Loucy (cell line): ENCODE results near the gene ROBO1.

Experiments
- H2AFZ ChIP-seq: fragments of 200-600 bp; sonication (generic); 2 replicates; pipeline ENCODE4 v1.6.0; 2016; ENCODE audit warnings: antibody characterized with exemption, mild to moderate bottlenecking, low read length, moderate library complexity
- H3F3A ChIP-seq: fragments of 200-600 bp; 2 replicates; pipeline ENCODE4 v1.6.0; 2016; ENCODE audit warnings: antibody characterized with exemption, low read depth, mild to moderate bottlenecking
- H3K27me3 ChIP-seq: fragments of 200-600 bp; sonication (generic); 2 replicates; pipeline ENCODE4 v1.6.1; 2014; ENCODE audit warnings: low read length, mild to moderate bottlenecking; ENCODE audit not compliant: insufficient read depth, poor library complexity, severe bottlenecking
- H3K36me3 ChIP-seq: fragments of 200-600 bp; sonication (generic); 2 replicates; pipeline ENCODE4 v1.6.1; 2016; ENCODE audit warnings: low read length; ENCODE audit not compliant: insufficient read depth
- H3K4me1 ChIP-seq: fragments of 200-600 bp; sonication (generic); 2 replicates; pipeline ENCODE4 v1.5.1; 2014; ENCODE audit warnings: low read length, mild to moderate bottlenecking; ENCODE audit not compliant: insufficient read depth, poor library complexity, severe bottlenecking
- H3K4me2 ChIP-seq: fragments of 200-600 bp; sonication (generic); 2 replicates; pipeline ENCODE4 v1.6.0; 2014; ENCODE audit warnings: antibody characterized with exemption, low read length, low read depth, mild to moderate bottlenecking; ENCODE audit not compliant: poor library complexity, severe bottlenecking
- H3K4me3 ChIP-seq: fragments of 200-600 bp; sonication (generic); 2 replicates; pipeline ENCODE4 v1.5.1; 2014; ENCODE audit warnings: low read length, mild to moderate bottlenecking, mixed read lengths; ENCODE audit not compliant: poor library complexity, severe bottlenecking
- H3K79me2 ChIP-seq: fragments of 200-600 bp; sonication (generic); 2 replicates; pipeline ENCODE4 v1.6.1; 2014; ENCODE audit warnings: low read length; ENCODE audit not compliant: insufficient read depth
- H3K9ac ChIP-seq: fragments of 200-600 bp; sonication (generic); 2 replicates; pipeline ENCODE4 v1.6.0; 2014; ENCODE audit warnings: mild to moderate bottlenecking, low read depth, low read length, moderate library complexity; ENCODE audit not compliant: poor library complexity, severe bottlenecking
- H3K9me2 ChIP-seq: fragments of 200-600 bp; sonication (generic); replicated peaks from 2 replicates; pipeline ENCODE4 v1.6.1; 2016; ENCODE audit warnings: low read depth, low read length, mixed read lengths
- H3K9me3 ChIP-seq: fragments of 200-600 bp; sonication (generic); 2 replicates; pipeline ENCODE4 v1.6.1; 2014; ENCODE audit warnings: mild to moderate bottlenecking, antibody characterized with exemption, low read length, low read depth; ENCODE audit not compliant: insufficient read depth
- H4K20me1 ChIP-seq: fragments of 200-600 bp; sonication (generic); 2 replicates; pipeline ENCODE4 v1.6.0; 2014; ENCODE audit warnings: antibody characterized with exemption, low read length, mild to moderate bottlenecking; ENCODE audit not compliant: insufficient read depth, poor library complexity, severe bottlenecking
- EZH2phosphoT487 ChIP-seq: fragments of 200-600 bp; IDR thresholded peaks from 2 replicates; pipeline ENCODE4 v1.6.1; 2018; ENCODE audit warnings: antibody characterized with exemption, mild to moderate bottlenecking, moderate library complexity, borderline replicate concordance
- TF ChIP-seq, protein P1 (sequence below): fragments of 200-600 bp; sonication (generic); conservative IDR thresholded peaks from 2 replicates; pipeline ENCODE4 v1.5.1; 2014; ENCODE audit warnings: mild to moderate bottlenecking, antibody characterized with exemption, low read length

ROBO1 gene

DNA sequence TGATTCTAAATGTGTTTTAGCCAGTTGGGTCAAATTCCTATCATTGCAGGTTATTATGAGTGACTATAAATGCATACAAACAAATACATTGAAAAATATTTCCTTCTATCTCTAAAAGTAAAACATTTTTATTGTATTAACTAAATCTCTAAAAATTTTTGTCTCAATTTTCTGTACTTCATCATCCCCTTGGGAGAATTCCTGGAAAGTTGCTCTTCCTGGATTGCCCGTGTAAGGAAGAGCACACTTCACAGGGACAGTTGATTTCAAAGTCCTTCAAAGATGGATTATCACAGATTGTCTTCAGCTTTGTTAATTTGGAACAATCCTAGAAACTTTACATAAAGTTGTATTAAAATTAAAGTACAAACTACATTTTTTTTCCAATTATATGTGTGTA, 595.6 kb downstream of the ROBO1 start:
- Histone ChIP-seq H3K4me3 (no peak overlapping the region), H3K4me1 (no peaks in the 10 kb centered on the region), H3K27me3 (no peaks in the 10 kb centered on the region), H3K9me2 (no peaks in the 10 kb centered on the region), H2AFZ (no peak overlapping the region), H4K20me1 (no peaks in the 10 kb centered on the region), H3K36me3 (no peaks in the 10 kb centered on the region), H3K79me2 (no peaks in the 10 kb centered on the region), H3F3A (no peaks in the 10 kb centered on the region), H3K9me3 (no peaks in the 10 kb centered on the region), H3K4me2 (no peak overlapping the region), H3K9ac (no peak overlapping the region)
- TF ChIP-seq, protein P1, sequence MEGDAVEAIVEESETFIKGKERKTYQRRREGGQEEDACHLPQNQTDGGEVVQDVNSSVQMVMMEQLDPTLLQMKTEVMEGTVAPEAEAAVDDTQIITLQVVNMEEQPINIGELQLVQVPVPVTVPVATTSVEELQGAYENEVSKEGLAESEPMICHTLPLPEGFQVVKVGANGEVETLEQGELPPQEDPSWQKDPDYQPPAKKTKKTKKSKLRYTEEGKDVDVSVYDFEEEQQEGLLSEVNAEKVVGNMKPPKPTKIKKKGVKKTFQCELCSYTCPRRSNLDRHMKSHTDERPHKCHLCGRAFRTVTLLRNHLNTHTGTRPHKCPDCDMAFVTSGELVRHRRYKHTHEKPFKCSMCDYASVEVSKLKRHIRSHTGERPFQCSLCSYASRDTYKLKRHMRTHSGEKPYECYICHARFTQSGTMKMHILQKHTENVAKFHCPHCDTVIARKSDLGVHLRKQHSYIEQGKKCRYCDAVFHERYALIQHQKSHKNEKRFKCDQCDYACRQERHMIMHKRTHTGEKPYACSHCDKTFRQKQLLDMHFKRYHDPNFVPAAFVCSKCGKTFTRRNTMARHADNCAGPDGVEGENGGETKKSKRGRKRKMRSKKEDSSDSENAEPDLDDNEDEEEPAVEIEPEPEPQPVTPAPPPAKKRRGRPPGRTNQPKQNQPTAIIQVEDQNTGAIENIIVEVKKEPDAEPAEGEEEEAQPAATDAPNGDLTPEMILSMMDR: no peak
- no peak for TF ChIP-seq EZH2phosphoT487

GRCh38 chr3:79170021-79170420, 597.8 kb downstream of the ROBO1 start:
- Histone ChIP-seq H3K4me3 (no peak overlapping the region), H3K36me3 (no peaks in the 10 kb centered on the region), H2AFZ (no peak overlapping the region), H3K9me2 (no peaks in the 10 kb centered on the region), H3K4me1 (no peaks in the 10 kb centered on the region), H3K79me2 (no peaks in the 10 kb centered on the region), H3K27me3 (no peaks in the 10 kb centered on the region), H3K4me2 (no peak overlapping the region), H3F3A (no peaks in the 10 kb centered on the region), H4K20me1 (no peaks in the 10 kb centered on the region), H3K9ac (no peak overlapping the region), H3K9me3 (no peaks in the 10 kb centered on the region)
- TF ChIP-seq, protein P1: no peak
- no peak for TF ChIP-seq EZH2phosphoT487

GRCh38 chr3:79167651-79168416, 600.0 kb downstream of the ROBO1 start:
- Histone ChIP-seq H3K27me3 (no peaks in the 10 kb centered on the region), H3K79me2 (no peaks in the 10 kb centered on the region), H3K4me1 (no peaks in the 10 kb centered on the region), H3K4me2 (no peak overlapping the region), H3K36me3 (no peaks in the 10 kb centered on the region), H3K4me3 (no peak overlapping the region), H3K9me2 (no peaks in the 10 kb centered on the region), H3K9ac (no peak overlapping the region), H4K20me1 (no peaks in the 10 kb centered on the region), H3F3A (no peaks in the 10 kb centered on the region), H2AFZ (no peak overlapping the region), H3K9me3 (no peaks in the 10 kb centered on the region)
- TF ChIP-seq, protein P1: no peak
- no peak for TF ChIP-seq EZH2phosphoT487
